Adrenal gland (tissue), 5 donors: ENCODE results near the gene ISOC1.

ENCODE experiments used
- POLR2A ChIP-seq, 2 donors: fragments of 450-650 bp; IDR thresholded peaks; one replicate each; pipeline ENCODE4 v1.6.1; 2017; ENCODE audit warnings: antibody characterized with exemption in 2 of 2, mild to moderate bottlenecking in 2 of 2, moderate library complexity in 1 of 2
- TF ChIP-seq, protein P1 (sequence below), 6 experiments: fragments of 450-650 bp in 4 of 6; fragments of 200-600 bp in 2 of 6; sonication (generic) in 1 of 6; IDR thresholded peaks; 1 replicate in 5 of 6; 2 replicates in 1 of 6; pipeline versions ENCODE4 v1.5.1 to v1.8.0; 2016 to 2021; ENCODE audit warnings: antibody characterized with exemption in 6 of 6, mild to moderate bottlenecking in 2 of 6, moderate library complexity in 1 of 6
- donor health status: DM: no; HTN: no; CAD: no.

- TF ChIP-seq, protein P1, sequence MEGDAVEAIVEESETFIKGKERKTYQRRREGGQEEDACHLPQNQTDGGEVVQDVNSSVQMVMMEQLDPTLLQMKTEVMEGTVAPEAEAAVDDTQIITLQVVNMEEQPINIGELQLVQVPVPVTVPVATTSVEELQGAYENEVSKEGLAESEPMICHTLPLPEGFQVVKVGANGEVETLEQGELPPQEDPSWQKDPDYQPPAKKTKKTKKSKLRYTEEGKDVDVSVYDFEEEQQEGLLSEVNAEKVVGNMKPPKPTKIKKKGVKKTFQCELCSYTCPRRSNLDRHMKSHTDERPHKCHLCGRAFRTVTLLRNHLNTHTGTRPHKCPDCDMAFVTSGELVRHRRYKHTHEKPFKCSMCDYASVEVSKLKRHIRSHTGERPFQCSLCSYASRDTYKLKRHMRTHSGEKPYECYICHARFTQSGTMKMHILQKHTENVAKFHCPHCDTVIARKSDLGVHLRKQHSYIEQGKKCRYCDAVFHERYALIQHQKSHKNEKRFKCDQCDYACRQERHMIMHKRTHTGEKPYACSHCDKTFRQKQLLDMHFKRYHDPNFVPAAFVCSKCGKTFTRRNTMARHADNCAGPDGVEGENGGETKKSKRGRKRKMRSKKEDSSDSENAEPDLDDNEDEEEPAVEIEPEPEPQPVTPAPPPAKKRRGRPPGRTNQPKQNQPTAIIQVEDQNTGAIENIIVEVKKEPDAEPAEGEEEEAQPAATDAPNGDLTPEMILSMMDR (IDR thresholded peaks at IDR 0.05) = no peak
- no peak for TF ChIP-seq POLR2A (IDR thresholded peaks at IDR 0.05)
Observed at GRCh38 chr5:129074903-129075302, 19.6 kb upstream of the ISOC1 start.
